Measurements from ENCODE around the gene SIGLEC11. TPM values are rescaled to one million over a fixed set of nuclear protein-coding genes. Genes with fewer than 3 reads are reported as not detected.

Gene SIGLEC11
- total RNA-seq, 1 donor from 2014 or later = 12.7 TPM

- H3K27me3 ChIP-seq = no peaks in the 10 kb centered on the region
- peaks cover 15 to 52% of the 10 kb centered on the region in 2 donors for H3K36me3 ChIP-seq
- intact Hi-C loops (cut with DNase I) = no loop called here
- no peak overlapping the region for H3K4me3 ChIP-seq
- no peak overlapping the region for H3K27ac ChIP-seq
- no peak for DNase-seq (ENCODE audit: low spot score in 2 of 2)
- TF ChIP-seq CTCF (IDR thresholded peaks at IDR 0.05) = no peak
- peaks cover 3 to 13% of the 10 kb centered on the region in 2 donors for H3K4me1 ChIP-seq
- no peaks in the 10 kb centered on the region for H3K9me3 ChIP-seq
Measured at GRCh38 chr19:49923055-49924003, 37.6 kb downstream of the SIGLEC11 start.

GRCh38 chr19:49921871-49922795 lies 38.8 kb downstream of the SIGLEC11 start:
- H3K4me3 ChIP-seq = no peak overlapping the region
- intact Hi-C loops (cut with DNase I) = no loop called here
- H3K27ac ChIP-seq = no peak overlapping the region
- peaks cover 0 to 2% of the 10 kb centered on the region in 2 donors for H3K4me1 ChIP-seq
- no peaks in the 10 kb centered on the region for H3K27me3 ChIP-seq
- DNase-seq (ENCODE audit: low spot score in 2 of 2) = no peak
- no peak for TF ChIP-seq CTCF (IDR thresholded peaks at IDR 0.05)
- peaks cover 16 to 58% of the 10 kb centered on the region in 2 donors for H3K36me3 ChIP-seq
- H3K9me3 ChIP-seq = no peaks in the 10 kb centered on the region

- intact Hi-C loops (cut with DNase I) = no loop called here
- Histone ChIP-seq H3K4me1 (no peaks in the 10 kb centered on the region), H3K4me3 (no peak overlapping the region), H3K36me3 (peaks cover 21 to 64% of the 10 kb centered on the region in 2 donors), H3K27ac (no peak overlapping the region), H3K9me3 (no peaks in the 10 kb centered on the region), H3K27me3 (no peaks in the 10 kb centered on the region)
- no peak for DNase-seq (ENCODE audit: low spot score in 2 of 2)
- TF ChIP-seq CTCF (IDR thresholded peaks at IDR 0.05) = no peak
Measured at GRCh38 chr19:49920624-49921363, 40.2 kb downstream of the SIGLEC11 start.

- no peaks in the 10 kb centered on the region for H3K9me3 ChIP-seq
- no peaks in the 10 kb centered on the region for H3K27me3 ChIP-seq
- intact Hi-C loops (cut with DNase I) = no loop called here
- TF ChIP-seq CTCF (IDR thresholded peaks at IDR 0.05) = no peak
- no peak overlapping the region for H3K27ac ChIP-seq
- peaks cover 10 to 61% of the 10 kb centered on the region in 2 donors for H3K36me3 ChIP-seq
- no peak overlapping the region for H3K4me3 ChIP-seq
- DNase-seq (ENCODE audit: low spot score in 2 of 2) = no peak
- H3K4me1 ChIP-seq = no peaks in the 10 kb centered on the region
Measured at GRCh38 chr19:49918089-49918488, 42.9 kb downstream of the SIGLEC11 start.

Measured in ascending aorta (tissue), 2 donors.